OCI-LY7 (cell line): ENCODE results near the gene WRAP73.

Experiments used
- CTCF ChIP-seq: fragments of 200-600 bp; sonication (generic); conservative IDR thresholded peaks from 2 replicates; pipeline ENCODE4 v1.5.1; 2014; ENCODE audit warnings: mild to moderate bottlenecking, antibody characterized with exemption, low read length, moderate library complexity, mixed read lengths
- EZH2phosphoT487 ChIP-seq: fragments of 200-600 bp; sonication (generic); IDR thresholded peaks from 2 replicates; pipeline ENCODE4 v1.6.1; 2018; ENCODE audit warnings: low read depth, borderline replicate concordance, mild to moderate bottlenecking, mixed run types, antibody characterized with exemption, low read length, moderate library complexity, mixed read lengths

DNA sequence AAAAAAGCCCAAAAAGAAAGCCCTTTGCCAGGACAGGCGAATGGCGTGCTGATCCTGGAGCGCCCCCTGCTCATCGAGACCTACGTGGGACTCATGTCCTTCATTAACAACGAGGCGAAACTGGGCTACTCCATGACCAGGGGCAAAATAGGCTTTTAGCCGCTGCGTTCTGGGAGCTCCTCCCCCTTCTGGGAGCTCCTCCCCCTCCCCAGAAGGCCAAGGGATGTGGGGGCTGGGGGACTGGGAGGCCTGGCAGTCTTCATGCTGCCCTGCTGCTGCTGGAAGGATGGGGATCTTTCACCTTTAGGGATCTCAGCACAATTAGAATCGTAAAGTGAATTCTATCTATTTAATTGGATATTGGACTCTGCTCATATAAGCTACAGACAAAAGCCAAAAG lies 21.5 kb downstream of the WRAP73 start:
- TF ChIP-seq CTCF = no peak
- TF ChIP-seq EZH2phosphoT487 = no peak
